Measurements from ENCODE around the gene CYP2D6.

DNA sequence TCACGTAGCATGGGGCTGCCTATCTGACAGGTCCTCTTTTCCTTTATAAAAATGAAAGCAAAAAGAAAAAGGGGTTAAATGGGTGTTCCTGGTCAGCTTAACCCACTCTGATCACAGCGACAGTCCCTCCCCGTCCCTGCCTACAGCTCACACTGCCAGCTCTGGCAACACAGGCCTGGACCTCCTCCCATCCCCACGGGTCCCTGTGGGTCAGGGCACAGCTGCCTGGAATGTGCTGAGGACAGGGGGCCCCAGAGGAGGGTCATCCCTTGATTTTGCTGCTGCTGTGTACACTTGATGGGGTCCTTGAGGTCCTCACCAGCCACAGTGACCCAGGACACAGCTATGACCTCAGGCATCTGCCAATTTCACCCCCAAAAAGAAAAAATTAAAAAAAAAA is 29.6 kb upstream of the CYP2D6 start:
- TF ChIP-seq EZH2 (IDR thresholded peaks at IDR 0.05; ENCODE audit: low read length, unreplicated experiment): no peak
- TF ChIP-seq, protein P1, sequence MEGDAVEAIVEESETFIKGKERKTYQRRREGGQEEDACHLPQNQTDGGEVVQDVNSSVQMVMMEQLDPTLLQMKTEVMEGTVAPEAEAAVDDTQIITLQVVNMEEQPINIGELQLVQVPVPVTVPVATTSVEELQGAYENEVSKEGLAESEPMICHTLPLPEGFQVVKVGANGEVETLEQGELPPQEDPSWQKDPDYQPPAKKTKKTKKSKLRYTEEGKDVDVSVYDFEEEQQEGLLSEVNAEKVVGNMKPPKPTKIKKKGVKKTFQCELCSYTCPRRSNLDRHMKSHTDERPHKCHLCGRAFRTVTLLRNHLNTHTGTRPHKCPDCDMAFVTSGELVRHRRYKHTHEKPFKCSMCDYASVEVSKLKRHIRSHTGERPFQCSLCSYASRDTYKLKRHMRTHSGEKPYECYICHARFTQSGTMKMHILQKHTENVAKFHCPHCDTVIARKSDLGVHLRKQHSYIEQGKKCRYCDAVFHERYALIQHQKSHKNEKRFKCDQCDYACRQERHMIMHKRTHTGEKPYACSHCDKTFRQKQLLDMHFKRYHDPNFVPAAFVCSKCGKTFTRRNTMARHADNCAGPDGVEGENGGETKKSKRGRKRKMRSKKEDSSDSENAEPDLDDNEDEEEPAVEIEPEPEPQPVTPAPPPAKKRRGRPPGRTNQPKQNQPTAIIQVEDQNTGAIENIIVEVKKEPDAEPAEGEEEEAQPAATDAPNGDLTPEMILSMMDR (conservative IDR thresholded peaks at IDR 0.05; ENCODE audit: low read depth, low read length): no peak
